Stimulated activated naive CD4-positive, alpha-beta T cell (primary cell): Measurements from ENCODE around the gene MED15.

Experiments
- DNase-seq, 6 experiments: peaks; one replicate each; lab custom pipeline; 2025; lab: John Stamatoyannopoulos, UW

MED15 gene

GRCh38 chr22:20571531-20572007 is 64.2 kb downstream of the MED15 start:
- peak; percentile 18 to 59 (median 35) for DNase-seq

DNA sequence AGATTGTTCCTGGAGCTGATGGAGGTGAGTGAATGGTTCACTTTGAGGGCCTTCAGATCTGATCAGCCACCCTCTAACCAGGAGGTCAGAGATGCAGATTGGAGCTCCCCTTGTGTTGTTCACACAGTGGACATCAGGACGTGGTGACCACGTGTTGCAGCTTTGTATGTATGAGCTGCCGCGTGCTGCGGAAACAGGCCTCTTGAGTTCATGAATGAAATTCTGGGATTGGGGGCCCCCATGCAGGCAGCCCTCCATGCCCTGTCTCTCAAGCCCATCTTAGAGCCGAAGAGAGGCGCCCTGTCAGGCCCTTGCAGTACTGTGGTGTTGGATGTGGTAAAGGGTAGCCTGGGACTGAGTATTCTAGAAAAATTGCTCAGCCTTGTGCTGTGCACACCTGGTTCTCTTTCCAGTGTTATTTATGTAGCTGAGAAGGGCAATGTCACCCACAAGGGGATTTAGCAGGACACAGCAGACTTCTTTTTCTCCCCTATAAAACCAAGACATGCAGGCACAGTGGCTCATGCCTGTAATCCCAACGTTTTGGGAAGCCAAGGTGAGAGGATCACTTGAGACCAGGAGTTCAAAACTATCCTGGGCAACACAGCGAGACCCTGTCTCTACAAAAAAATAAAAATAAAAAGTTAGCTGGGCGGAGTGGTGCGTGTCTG is 64.9 kb downstream of the MED15 start:
- DNase-seq: no peak

DNA sequence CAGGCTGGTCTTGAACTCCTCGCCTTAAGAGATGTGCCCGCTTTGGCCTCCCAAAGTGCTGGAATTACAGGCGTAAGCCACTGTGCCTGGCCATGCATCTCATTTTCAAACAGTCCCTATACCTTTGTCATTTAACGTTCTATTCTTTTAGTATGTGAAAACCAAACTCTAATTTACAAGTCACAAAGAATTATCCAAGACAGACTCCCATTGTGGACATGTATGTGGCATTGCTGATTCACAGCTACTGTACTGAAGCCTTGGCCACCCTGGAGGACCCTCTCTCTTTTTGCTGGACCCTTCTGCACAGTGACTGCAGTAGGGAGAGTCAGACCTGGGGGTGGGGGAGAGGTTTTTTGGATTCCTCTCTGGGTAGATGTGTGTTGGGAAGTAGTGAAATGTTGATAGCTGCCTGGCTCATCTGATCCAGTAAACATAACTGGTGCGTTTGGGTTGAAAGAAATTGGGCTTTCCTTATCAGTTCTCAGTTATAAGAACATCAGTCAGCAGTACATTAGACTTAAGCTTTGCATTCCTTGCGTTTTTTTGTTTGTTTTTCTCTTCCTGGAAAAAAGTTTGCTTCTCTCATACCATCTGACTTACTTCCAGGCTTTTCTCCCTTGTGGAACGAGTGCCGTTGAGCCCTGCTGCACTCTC is 65.9 kb downstream of the MED15 start:
- no peak for DNase-seq

GRCh38 chr22:20573833-20574615 is 66.6 kb downstream of the MED15 start:
- no peak for DNase-seq

GRCh38 chr22:20574920-20575353 is 67.5 kb downstream of the MED15 start:
- no peak for DNase-seq

DNA sequence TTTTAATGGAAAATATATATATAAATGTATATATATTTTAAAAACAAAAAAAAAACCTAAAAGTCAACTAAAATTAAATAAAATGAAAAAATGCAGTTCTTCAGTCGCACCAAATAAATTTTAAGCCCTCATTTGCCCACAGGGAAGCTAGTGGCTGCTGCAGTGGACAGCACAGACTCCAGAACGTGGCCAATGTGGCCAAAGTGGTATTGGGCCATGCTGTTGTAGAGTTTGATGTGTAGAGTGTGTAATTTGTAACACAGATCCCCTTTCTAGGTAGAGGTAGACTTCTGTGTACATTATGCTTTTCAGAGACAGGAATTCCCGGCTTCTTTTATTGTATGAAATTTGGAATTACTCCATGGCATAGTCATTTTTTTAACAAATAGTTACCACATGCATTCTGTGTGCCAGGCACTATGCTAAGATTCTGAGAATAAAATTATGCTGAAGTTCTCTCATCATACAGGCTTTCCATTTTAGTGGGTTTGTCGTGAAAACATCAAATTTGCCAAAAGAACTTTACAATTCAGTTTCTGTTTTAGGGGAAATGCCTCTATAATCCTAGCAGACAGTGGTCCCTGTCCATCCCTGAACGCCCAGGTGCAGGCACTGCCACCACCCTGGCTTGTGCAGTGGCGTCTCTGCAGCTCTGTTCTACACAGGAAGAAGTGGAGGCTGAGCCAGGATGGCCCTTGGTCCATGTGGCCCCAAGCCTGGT is 68.5 kb downstream of the MED15 start:
- DNase-seq: no peak

- DNase-seq: no peak
These were observed 69.0 kb downstream of the MED15 start for GRCh38 chr22:20576445-20576816.

DNA sequence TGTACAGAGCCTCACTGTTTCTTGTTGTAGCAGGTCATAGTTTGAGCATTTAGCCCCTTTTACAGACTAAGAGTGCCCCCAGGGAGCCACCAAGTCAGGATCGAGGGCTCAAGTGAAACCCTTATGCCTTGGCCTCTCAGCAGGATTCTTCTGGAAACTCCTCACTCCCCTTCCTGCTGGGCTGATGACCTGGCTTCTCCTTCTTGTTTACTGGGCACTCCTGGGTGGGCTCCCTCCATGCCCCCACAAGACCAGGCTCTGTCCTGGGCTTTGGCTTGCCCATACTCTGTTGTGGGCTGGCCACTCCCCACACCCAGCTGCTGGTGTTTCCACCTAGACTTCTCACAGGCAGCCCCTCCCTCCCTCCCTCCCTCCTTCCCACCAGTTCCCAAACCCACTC is 69.6 kb downstream of the MED15 start:
- no peak for DNase-seq

- no peak for DNase-seq
These were observed 70.2 kb downstream of the MED15 start for GRCh38 chr22:20577549-20577975.

DNA sequence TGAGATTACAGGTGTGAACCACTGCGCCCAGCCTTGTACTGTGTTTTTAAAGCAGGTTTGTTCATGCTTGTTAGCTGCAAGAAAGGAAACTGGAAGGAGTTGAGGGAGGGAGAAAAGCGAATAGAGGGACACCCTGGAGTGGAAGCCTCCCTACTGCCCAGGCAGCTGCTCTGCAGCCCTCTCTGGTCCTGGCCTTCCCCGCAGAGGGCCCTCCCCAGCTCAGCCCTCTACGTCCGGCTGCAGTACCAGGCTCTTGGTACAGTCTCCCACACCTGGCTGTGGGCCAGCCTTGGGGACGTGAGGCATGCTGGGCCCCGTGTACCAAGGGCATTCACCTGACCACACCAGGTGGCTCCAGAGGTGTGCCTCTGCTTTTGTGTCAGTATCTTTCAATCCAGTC is 70.8 kb downstream of the MED15 start:
- no peak for DNase-seq

GRCh38 chr22:20578707-20579106 is 71.3 kb downstream of the MED15 start:
- DNase-seq: no peak

- no peak for DNase-seq
These were observed 72.1 kb downstream of the MED15 start for GRCh38 chr22:20579273-20580120.

DNA sequence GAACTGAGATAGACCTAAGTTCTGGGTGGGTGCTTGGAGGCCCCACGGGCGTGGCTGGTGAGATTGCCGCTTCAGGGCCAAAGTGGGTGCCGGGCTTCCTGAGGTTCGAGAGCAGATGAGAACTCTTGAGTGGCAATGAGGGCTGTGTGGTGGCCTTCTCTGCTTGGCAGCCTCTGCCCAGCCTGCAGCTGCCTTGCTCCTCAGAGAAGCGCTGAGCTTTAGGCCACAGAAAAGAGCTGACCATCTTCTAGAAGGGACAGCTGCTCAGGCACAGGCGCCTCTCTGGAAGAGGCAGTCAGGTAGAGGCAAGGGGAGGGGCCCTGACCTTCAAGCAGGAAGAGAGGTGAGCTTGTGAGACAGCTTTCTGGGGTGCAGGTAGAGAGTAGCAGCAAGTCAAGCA is 72.8 kb downstream of the MED15 start:
- DNase-seq: no peak

- no peak for DNase-seq
These were observed 73.4 kb downstream of the MED15 start for GRCh38 chr22:20580611-20581502.

GRCh38 chr22:20581503-20582170 is 74.2 kb downstream of the MED15 start:
- no peak for DNase-seq

DNA sequence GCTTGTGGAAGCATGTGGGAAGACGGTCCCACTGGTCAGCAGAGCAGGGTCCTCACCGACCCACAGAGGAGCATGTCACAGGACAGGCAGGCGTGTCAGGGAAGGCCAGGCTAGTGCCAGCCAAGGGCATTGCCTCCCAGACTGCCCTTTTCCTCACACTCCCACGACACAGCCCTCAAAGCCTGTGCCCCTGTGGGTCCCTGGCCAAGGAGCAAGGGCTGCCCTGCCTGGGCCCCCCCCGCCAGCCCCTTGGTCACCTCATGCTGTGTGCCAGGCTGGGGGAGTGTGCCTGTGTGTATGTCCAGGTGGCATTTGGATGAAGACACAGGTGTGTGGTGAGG is 74.7 kb downstream of the MED15 start:
- DNase-seq: no peak

DNA sequence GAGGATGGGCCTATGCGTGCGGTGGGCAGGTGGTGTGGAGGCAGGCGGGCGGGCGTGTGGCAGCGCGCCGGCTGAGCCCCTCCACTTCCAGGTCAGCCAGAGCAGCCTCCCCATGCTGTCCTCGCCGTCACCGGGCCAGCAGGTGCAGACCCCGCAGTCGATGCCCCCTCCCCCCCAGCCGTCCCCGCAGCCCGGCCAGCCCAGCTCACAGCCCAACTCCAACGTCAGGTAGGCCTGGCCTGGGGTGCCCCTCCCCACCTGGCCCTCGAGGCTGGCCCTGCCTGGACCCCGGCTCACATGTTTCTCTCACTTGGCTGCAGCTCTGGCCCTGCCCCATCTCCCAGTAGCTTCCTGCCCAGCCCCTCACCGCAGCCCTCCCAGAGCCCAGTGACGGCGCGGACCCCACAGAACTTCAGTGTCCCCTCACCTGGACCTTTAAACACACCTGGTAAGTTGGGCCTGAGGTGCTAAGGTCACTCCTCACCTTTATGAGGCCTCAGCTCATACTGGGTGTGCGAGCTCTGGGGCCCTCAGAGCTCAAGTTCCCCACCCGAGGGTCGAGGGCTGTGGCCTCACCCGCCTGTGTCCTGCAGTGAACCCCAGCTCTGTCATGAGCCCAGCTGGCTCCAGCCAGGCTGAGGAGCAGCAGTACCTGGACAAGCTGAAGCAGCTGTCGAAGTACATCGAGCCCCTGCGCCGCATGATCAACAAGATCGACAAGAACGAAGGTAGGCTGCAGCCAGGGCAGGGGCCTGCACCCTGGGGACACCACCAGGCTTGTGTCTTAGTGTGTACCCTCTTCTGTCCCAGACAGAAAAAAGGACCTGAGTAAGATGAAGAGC is 75.3 kb downstream of the MED15 start:
- no peak for DNase-seq

- no peak for DNase-seq
These were observed 76.1 kb downstream of the MED15 start for GRCh38 chr22:20583471-20583922.
